Thoracic aorta (tissue), 2 donors: ENCODE data around the gene SDC1. TPM values are rescaled to one million over a fixed set of nuclear protein-coding genes. Genes with fewer than 3 reads are reported as not detected.
"Not testable (repeated sequence)": the region's sequence is repeated elsewhere in the genome, so short reads cannot be mapped to it uniquely, and the experiment has no call there.

Source experiments
- ATAC-seq: fragments of 150-250 bp; one replicate; pipeline ENCODE4 v1.8.0; 2017; ENCODE audit warnings: low read depth; ENCODE audit not compliant: insufficient number of reproducible peaks, low FRiP score
- DNase-seq: peaks from one replicate; pipeline ENCODE4 v3.0.0-alpha.2; 2020; ENCODE audit warnings: low spot score
- H3K27ac ChIP-seq, 2 donors: fragments of 200-600 bp; sonication (generic); 1 replicate in 1 of 2; 2 replicates in 1 of 2; pipeline ENCODE4 v1.5.1; 2016; ENCODE audit warnings: mild to moderate bottlenecking in 2 of 2, moderate library complexity in 2 of 2
- H3K27me3 ChIP-seq: fragments of 200-600 bp; sonication (generic); replicated peaks from 2 replicates; pipeline ENCODE4 v1.6.0; 2016; ENCODE audit warnings: mild to moderate bottlenecking; ENCODE audit not compliant: insufficient read depth
- H3K36me3 ChIP-seq: fragments of 200-600 bp; sonication (generic); one replicate; pipeline ENCODE4 v1.5.1; 2016
- H3K4me1 ChIP-seq, 2 donors: fragments of 200-600 bp; sonication (generic); 1 replicate in 1 of 2; 2 replicates in 1 of 2; pipeline versions ENCODE4 v1.5.1 to v1.6.0; 2016; ENCODE audit warnings: low read depth in 2 of 2, mild to moderate bottlenecking in 1 of 2; ENCODE audit not compliant: control insufficient read depth in 1 of 2
- H3K4me3 ChIP-seq: fragments of 200-600 bp; sonication (generic); 2 replicates; pipeline ENCODE4 v1.5.1; 2016; ENCODE audit warnings: mild to moderate bottlenecking
- H3K9me3 ChIP-seq: fragments of 200-600 bp; sonication (generic); 2 replicates; pipeline ENCODE4 v1.5.1; 2016
- total RNA-seq, 2 donors: library from RNA; depleted of rRNA; stranded (reverse); fragments of >200 nt; gene quantifications; one replicate each; pipeline versions ENCODE4 v1.1.0 to v1.2.3, GENCODE V29; 2016
- TF ChIP-seq, protein P1 (sequence below): fragments of 200-600 bp; sonication (generic); IDR thresholded peaks from one replicate; pipeline ENCODE4 v1.5.1; 2019; ENCODE audit warnings: antibody characterized with exemption

The SDC1 gene
- total RNA-seq: 1 to 10 TPM; 3.1 to 9.6 TPM

GRCh38 chr2:20224716-20225293, at the start of gene SDC1:
SDC1 (minus strand) TSS chr2:20225130; CDS start chr2:20224867, 263 bp downstream.
- DNase-seq: no peak
- TF ChIP-seq, protein P1, sequence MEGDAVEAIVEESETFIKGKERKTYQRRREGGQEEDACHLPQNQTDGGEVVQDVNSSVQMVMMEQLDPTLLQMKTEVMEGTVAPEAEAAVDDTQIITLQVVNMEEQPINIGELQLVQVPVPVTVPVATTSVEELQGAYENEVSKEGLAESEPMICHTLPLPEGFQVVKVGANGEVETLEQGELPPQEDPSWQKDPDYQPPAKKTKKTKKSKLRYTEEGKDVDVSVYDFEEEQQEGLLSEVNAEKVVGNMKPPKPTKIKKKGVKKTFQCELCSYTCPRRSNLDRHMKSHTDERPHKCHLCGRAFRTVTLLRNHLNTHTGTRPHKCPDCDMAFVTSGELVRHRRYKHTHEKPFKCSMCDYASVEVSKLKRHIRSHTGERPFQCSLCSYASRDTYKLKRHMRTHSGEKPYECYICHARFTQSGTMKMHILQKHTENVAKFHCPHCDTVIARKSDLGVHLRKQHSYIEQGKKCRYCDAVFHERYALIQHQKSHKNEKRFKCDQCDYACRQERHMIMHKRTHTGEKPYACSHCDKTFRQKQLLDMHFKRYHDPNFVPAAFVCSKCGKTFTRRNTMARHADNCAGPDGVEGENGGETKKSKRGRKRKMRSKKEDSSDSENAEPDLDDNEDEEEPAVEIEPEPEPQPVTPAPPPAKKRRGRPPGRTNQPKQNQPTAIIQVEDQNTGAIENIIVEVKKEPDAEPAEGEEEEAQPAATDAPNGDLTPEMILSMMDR: no peak

GRCh38 chr2:20273042-20273441, 48.1 kb upstream of the SDC1 start:
- TF ChIP-seq, protein P1: no peak
- no peak for DNase-seq
- no peaks in the 10 kb centered on the region for H3K27me3 ChIP-seq
- H3K9me3 ChIP-seq: no peaks in the 10 kb centered on the region
- H3K36me3 ChIP-seq: no peaks in the 10 kb centered on the region
- no peak for ATAC-seq
- H3K4me1 ChIP-seq: peaks cover 0 to 3% of the 10 kb centered on the region in 2 donors
- no peak overlapping the region for H3K27ac ChIP-seq
- no peak overlapping the region for H3K4me3 ChIP-seq

More at GRCh38 chr2:20224716-20225293, at the start of gene SDC1:
- no peak for ATAC-seq
- H3K4me1 ChIP-seq: peaks cover 0 to 21% of the 10 kb centered on the region in 2 donors
- H3K27me3 ChIP-seq: no peaks in the 10 kb centered on the region
- H3K9me3 ChIP-seq: no peaks in the 10 kb centered on the region
- H3K4me3 ChIP-seq: peak within 1 kb of the TSS; percentile 81
- no peaks in the 10 kb centered on the region for H3K36me3 ChIP-seq
- H3K27ac ChIP-seq: no peak within 1 kb of the TSS

- not testable (repeated sequence) for H3K36me3 ChIP-seq, DNase-seq, H3K27me3 ChIP-seq, H3K4me1 ChIP-seq, H3K27ac ChIP-seq, ATAC-seq, H3K9me3 ChIP-seq, H3K4me3 ChIP-seq
Observed at GRCh38 chr2:20268317-20268716, 43.4 kb upstream of the SDC1 start.

DNA sequence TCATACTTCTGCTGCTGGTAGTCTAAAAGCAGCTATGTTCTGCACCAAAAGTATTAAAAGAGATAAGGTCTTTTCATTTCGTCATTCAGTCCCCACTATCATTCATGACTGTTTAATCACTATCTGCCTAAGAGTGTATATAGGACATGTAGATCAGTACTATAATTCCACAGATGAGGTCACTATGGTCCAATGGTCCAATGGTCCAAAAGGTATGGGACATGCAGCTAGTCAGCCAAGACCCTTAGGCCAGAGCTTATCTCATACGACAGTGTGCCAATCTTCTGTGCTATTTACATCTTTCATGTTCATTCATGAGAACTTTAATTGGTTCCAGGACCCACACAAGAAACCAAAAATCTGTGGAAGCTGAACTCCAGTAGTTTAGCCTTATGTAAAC, 42.6 kb upstream of the SDC1 start:
- DNase-seq (no peak), ATAC-seq (no peak)
- H3K9me3 ChIP-seq: no peaks in the 10 kb centered on the region
- no peaks in the 10 kb centered on the region for H3K27me3 ChIP-seq
- no peak overlapping the region for H3K4me3 ChIP-seq
- no peak overlapping the region for H3K27ac ChIP-seq
- H3K4me1 ChIP-seq: no peaks in the 10 kb centered on the region
- TF ChIP-seq, protein P1: no peak
- H3K36me3 ChIP-seq: no peaks in the 10 kb centered on the region

DNA sequence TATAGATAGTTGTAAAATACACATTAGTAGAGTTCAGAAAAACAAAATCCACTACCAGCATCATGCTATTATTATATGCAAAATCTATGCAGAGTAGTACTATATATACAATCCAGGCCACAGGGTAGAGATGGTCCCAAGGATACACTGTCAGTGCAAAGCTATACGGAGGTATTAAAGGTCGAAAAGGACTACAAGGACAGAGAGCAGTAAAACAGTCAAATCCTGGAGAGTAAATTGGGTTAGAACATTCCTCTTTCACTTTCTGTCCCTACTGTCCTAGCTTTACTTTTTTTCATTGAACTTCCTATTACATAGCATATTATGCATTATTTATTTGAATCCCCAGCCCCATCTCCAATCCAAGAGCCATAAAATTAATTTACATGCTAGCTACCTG, 39.7 kb upstream of the SDC1 start:
- Histone ChIP-seq H3K27me3 (no peaks in the 10 kb centered on the region), H3K4me3 (no peak overlapping the region), H3K9me3 (no peaks in the 10 kb centered on the region), H3K27ac (no peak overlapping the region), H3K4me1 (no peaks in the 10 kb centered on the region), H3K36me3 (peaks cover 7% of the 10 kb centered on the region)
- TF ChIP-seq, protein P1: no peak
- no peak for DNase-seq
- no peak for ATAC-seq

- H3K9me3 ChIP-seq: no peaks in the 10 kb centered on the region
- no peaks in the 10 kb centered on the region for H3K4me1 ChIP-seq
- ATAC-seq (no peak), DNase-seq (no peak)
- H3K4me3 ChIP-seq: no peak overlapping the region
- H3K36me3 ChIP-seq: peaks cover 44% of the 10 kb centered on the region
- TF ChIP-seq, protein P1: no peak
- no peak overlapping the region for H3K27ac ChIP-seq
- H3K27me3 ChIP-seq: no peaks in the 10 kb centered on the region
Observed at GRCh38 chr2:20257411-20257810, 32.5 kb upstream of the SDC1 start.
